OCI-M2 (cell line): ENCODE measurements around the gene MRPL27.
A peak's percentile ranks its signal among the peaks of the same experiment; 100 is the strongest.

Experiments used
- DNase-seq: peaks from one replicate; lab custom pipeline; 2025; ENCODE audit not compliant: unreplicated experiment; lab: John Stamatoyannopoulos, UW

Gene MRPL27

DNA sequence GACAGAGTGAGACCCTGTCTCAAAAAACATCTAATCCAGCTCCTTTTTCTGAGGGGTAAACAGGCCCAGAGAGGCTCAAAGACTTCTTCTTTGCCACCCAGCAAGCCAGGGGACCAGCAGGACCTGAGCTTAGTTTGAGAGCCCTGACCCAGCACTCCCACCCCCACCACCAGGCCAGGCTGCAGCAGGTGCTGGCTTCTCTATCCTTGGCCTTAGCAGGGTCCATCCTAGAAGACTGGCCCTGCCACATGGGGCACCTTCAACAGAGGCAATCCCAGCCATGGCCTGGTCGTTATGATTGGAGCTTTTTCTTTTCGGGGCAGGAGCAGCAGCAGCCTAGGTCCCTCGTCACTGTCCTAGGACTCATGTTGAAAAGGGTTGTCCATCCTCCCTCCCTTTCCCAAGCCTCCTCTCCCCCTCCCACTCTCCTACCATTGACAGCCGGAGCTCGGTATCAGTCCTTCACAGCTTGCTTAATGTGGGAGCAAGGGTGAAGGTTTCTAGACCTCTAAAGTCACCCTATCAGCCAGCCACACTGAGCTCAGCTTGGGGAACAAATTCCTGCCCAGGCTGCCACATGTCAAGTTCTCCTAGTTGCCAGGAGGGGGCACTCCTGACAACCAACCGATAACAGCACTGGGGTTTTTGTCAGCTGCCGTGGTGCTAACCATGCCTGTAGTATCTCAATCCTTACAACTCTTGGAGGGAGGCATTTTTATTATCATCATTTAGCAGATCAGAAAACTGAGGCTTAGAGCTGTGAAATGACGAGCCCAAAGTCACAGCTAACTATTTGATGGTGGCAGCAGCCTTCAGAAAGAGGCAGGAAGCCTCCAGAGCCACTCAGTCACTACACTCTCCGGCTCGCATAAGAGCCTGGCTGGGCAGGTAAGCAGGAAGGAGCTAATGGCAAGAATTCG is 11.2 kb downstream of the MRPL27 start:
- DNase-seq = peak; percentile 79

DNA sequence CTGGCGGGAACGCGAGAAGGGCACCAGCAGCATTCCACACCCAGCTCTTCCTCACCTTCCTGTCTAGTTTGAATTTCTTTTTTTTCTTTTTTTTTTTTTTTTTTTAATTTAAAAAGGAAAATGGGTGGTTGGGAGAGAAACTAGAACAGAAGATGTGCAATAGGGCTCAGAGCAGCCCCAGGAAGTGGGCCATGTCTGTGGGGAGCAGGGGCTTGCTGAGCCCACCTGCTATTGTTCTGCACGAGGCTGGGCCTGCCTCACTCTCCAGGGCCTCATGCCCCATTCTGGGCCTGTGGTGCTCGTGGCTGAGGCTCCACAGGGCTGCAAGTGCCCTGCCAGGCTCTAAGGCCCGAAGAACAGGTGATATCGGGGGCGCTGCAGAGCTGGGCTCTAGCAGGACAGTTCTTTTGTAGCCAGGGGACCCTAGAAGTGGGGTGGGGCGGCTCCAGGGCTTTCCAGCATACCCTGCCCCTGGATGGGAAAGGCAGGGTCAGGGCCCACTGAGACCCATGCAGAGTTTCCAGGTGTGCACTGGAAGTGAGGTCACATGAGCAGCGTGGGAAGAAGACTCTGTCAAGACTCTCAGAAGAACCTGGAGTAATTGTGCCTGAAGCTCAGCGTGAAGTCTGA is 12.4 kb downstream of the MRPL27 start:
- DNase-seq = no peak

DNA sequence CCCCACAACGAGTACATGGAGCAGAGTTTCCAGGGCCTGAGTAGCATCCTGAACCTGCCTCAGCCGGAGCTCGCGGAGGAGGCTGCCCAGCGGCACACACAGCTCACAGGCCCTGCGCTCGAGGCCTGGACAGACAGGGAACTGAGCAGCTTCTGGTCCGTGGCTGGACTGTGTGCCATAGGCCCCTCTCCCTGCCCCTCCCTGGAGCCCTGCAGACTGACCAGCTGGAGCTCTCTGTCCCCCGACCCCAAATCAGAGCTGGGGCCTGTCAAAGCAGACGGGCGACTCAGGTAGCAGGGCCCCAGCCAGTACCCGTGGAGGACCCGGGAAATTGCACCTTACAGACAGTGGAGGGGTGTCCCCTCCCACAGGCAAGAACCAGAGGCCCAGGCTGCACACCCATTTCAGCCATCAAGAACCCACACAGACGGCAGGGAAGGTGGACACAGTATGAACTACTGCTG is 13.0 kb downstream of the MRPL27 start:
- DNase-seq = no peak

DNA sequence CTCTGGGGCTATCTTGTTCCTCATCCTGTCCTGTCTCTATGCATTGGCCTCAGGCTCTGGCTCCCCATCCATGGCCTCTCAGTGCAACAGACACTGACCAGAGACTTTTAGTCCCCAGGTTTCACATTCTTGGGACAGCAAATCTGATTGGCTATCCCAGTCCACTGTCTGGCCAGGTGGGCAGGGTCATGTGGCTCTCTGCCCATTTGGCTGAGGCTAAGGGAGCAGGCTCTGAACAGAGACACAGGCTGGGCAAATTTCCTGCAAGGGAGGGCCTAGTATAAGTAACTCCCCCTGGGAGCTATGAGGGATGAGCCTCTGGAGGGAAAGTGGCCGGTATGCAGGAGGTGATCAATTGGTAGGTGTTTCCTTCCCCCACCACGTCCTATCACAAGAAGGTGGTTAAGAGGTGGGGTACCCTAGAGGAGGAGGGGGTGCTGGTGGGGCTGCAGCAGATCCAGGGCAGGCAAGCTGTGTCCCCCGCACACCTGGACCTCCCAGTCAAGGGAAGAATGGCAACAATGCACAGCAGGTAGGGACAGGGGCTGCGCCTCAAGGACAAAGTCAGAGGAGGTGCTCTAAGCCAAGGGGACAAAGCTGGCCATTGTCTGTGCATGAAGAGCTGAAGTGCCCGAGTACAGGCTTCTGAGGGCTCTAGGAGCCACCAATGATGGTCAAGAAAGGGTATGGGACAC is 13.8 kb downstream of the MRPL27 start:
- DNase-seq = no peak

DNA sequence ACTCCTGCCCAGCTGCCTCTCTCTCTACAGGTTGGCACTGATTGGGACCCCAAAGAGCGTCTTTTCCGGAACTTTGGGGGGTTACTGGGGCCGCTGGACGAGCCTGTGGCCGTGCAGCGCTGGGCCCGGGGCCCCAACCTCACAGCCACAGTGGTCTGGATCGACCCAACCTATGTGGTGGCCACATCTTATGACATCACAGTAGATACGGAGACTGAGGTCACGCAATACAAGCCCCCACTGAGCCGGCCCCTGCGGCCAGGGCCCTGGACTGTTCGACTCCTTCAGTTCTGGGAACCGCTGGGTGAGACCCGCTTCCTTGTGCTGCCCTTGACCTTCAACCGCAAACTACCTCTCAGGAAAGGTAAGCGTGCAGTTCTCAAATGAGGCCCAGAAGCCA is 14.8 kb downstream of the MRPL27 start:
- DNase-seq = no peak

DNA sequence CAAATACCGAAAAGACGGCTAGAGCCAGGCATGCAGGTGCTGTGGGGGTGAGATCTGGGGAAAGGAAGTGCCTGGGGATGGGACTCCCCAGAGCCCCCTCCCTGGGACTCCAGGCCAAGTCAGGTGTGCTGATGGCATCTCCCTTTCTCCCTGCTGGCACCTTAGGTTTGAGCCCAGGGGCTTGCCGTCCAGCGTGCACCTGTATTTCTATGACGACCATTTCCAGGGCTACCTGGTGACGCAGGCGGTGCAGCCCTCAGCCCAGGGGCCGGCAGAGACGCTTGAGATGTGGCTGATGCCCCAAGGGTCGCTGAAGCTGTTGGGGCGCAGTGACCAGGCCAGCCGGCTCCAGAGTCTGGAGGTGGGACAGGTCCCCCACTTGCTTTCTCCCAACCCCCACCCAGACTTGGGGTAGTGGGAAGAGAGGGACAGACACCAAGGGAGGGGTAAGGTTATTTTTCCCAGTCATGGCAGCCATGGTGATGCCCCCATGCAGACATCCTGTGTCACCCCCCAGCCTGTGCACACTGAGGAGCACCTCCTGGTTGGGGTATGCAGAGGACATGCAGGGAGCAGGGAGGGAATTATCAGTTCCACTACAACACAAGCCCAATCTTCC is 16.0 kb downstream of the MRPL27 start:
- DNase-seq = no peak

DNA sequence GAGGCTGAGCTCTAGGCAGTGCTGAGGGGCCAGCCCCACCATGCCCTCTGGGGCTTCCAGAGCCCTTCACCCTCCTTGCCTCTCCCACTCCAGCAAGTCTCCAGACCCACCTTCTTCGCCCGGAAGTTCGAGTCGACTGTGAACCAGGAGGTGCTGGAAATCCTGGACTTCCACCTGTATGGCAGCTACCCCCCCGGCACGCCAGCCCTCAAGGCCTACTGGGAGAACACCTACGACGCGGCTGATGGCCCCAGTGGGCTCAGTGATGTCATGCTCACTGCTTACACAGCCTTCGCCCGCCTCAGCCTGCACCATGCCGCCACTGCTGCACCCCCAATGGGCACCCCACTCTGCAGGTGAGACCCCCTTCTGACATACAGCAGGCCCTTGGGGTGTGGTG is 16.6 kb downstream of the MRPL27 start:
- DNase-seq = no peak

DNA sequence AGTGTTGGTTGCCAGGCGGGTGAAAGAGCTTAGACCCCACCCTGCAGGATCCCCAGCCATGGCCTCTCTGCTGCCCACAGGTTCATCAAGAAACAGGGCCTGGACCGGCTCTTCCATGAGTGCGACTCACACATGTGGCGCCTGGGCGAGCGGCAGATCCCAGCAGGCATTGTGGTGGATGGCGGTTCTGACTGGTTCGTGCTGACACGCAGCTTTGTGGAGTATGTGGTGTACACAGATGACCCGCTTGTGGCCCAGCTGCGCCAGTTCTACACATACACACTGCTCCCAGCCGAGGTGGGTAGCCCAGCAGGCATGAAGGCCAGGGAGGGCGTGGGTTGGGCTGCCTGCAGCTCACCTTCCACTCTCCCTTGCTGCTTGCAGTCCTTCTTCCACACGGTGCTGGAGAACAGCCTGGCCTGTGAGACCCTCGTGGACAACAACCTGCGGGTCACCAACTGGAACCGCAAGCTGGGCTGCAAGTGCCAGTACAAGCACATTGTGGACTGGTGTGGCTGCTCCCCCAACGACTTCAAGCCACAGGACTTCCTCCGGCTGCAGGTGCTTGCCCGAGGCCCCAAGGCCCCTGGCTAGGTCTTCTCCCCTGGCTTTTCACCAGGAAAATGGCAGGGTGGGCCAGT is 17.2 kb downstream of the MRPL27 start:
- DNase-seq = no peak

DNA sequence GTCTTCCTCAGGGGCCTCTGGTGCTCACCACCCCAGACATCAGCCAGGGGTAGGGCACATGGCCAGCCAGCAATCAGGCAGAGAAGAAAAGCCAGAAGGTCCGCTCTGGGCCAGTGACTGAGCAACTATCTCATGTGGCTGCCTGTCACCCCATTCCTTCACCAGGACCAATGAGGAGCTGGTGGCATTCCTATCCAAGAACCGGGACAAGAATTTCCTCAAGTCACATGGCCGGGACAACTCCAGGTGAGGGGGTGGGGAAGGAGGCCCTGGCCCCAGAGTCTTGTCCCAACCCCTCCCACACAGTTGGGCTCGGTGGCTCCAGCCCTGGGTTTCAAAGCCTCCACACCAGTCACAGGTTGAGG is 17.7 kb downstream of the MRPL27 start:
- DNase-seq = no peak

DNA sequence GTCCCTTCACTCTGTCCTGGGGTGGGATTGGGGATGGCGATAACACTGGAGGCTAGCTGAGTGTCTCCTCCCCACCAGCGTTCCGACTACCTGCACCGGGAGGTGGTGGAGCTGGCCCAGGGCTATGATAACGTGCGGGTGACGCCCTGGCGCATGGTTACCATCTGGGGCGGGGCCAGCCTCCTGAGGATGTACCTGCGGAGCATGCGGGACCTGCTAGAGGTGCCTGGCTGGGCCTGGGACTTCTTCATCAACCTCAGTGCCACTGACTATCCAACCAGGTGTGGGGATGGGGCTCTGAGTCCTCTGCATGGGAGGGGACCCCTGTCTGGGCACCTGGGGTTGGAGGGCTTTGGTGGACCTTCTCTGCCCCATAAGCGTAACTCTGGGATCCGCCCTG is 18.2 kb downstream of the MRPL27 start:
- DNase-seq = no peak

DNA sequence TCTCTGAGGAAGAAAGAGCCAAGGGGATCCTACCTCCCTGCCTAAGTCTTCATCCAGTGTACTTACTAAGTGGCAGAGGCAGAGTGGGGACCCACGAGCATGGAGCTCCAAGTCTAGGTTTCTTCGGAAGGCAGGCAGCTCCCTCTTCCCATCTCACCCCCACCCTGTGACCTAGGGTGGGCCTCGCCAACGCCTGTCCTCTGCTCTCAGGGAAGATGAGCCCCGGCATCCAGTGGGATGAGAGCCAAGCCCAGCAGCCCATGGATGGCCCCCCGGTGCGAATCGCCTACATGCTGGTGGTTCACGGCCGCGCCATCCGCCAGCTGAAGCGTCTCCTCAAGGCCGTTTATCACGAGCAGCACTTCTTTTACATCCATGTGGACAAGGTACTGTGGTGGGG is 18.8 kb downstream of the MRPL27 start:
- no peak for DNase-seq

DNA sequence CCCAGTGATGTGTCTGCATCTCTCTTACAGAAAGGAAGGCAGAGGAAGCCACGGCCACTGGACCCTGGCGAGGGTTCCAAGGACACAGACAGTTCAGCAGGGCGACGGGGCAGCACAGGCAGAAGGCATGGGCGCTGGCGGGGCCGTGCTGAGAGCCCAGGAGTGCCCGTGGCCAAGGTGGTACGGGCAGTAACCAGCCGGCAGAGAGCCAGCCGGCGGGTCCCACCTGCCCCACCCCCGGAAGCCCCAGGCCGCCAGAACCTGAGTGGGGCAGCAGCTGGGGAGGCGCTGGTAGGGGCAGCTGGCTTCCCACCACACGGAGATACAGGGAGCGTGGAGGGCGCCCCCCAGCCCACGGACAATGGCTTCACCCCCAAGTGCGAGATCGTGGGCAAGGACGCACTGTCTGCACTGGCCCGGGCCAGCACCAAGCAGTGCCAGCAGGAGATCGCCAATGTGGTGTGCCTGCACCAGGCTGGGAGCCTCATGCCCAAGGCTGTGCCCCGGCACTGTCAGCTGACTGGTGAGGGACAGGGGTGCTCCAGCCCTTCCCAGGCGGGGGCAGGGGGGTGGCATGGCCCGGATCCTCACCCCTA is 19.3 kb downstream of the MRPL27 start:
- no peak for DNase-seq

DNA sequence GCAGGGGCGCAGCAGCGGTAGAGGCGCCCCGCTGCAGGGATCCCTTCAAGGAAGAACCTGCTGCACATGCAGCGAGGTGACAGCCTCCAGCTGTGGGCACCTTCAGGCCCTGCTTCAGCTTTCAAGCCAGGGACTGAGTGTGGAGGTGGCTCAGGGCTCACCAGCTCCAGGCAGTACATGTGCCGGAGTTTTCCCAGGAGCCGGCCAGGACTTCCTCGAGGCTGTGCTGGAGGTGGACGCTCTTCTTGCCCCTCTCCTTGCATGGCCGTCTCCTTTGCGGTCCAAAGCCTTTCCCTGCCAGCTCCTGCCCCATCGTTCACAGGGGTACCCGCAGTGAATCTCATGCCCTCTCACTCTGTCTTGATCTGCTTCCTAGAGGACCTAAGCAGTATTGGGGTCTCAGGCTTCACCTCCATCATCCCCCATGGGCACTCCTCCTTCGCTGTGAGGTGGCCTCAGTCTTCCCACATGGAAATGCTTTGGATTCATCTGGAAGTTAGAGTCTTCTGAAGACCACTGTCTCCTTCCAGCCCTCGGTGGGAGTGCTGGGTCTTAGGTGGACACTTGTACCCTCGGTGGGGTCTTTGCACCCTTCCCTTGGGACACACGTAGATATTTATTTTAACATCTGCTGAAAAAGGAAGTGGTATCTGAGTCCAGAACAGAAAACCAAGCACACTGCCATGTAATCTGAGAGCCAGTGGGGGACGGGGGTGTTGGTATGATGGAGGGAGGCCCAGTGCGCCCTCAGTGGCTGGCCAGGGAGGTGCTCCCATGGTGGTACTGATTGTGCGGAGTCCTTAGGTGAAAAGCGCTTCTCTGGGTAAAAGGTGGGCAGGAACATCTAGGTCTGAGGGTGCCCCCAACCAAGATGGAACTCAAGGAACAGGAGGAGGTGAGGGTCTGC is 20.0 kb downstream of the MRPL27 start:
- DNase-seq = no peak

DNA sequence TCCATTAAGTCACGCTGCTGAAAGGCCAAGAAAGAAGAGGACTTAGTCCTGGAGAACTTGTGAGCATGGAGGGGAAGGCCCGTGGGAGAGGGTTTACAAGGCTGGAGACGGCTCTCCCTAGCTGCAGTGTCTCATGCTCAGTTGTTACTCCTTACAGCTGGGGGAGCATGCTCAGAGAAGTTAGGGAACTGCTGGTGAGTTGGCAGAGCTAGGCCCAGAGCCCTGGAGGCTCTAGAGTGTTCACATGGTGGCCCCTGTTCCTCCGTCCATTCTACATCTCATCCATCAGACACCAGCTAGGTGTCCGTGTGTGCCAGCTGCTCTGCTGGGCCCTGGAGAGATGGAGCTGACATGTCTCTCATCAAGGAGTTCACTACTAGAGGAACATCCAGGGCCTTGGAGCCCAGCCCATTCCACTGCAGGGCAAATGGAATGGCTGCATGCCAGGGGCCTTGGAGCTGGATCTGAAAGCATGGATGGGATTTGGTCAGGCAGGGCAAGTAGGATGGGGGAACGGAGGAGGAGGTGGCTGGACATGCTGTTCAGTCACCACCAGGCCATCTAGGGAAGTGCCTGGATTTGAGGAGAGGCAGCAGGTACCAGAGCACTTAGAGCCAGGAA is 20.8 kb downstream of the MRPL27 start:
- DNase-seq = no peak

DNA sequence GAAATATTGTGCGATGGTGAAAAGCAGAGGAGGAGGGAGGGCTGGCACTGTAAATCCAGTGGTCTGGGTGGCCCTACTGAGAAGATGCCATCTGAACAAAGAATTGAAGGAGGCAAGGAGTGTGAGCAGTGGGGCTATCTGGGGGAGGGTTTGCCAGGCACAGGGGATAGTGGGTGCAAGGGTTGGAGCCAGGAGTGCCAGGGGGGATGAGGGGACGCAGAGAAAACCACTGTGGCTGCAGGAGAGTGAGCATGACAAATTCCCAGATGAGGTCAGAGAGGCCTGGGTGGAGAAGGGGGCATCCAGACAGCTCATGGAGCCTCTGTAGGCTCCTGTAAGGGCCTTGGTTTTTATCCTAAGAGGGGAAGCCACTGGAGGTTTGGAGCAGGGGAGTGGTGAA is 22.3 kb downstream of the MRPL27 start:
- no peak for DNase-seq

DNA sequence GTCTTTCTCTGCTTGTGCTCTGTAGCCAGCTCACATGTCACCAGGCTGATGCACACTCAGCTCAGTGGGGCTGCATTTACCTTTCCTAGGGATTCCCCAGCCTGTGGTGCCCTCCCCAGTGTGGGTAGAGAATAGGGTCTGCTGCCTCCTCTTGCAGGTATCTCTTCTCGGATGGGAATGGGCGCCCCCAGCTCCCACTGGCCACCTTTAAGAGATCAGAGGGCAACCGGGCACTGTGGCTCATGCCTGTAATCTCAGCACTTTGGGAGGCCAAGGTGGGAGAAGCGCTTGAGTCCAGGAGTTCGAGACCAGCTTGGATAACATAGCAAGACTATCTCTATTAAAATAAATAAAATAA is 23.8 kb downstream of the MRPL27 start:
- DNase-seq = no peak

DNA sequence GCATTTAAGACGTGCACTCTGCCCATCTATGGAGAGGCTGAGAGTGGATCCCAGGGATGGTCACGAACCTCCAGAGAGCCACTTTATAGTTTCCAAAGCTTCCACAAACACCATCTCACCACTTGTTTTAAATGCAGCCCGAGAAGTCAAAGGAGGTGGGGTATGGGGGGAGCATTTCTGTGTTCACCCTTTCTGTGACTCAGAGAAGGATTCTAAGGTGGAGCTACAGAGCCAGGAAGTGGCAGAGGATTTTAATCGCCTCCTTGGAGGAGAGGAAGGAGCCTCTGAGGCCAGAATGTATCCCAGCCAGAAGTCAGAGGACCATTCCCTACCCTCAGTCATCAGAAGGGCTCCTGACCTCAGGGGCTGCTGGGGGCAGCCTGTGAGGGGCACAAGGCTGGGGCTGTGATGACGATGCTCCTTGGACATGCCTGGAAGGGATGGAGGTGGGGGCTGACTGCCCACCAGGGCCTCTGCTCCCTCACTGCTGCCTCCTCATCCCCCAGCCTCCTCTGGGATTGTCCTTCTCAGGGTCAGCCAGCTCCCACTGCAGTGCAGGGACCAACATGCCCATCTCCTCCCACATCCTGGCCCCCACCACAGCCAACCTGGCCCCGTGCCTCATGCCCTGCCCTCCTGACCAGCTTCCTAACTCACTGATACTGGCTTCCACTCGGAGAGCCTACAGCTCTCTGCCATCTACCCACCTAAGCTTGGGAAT is 24.3 kb downstream of the MRPL27 start:
- no peak for DNase-seq

DNA sequence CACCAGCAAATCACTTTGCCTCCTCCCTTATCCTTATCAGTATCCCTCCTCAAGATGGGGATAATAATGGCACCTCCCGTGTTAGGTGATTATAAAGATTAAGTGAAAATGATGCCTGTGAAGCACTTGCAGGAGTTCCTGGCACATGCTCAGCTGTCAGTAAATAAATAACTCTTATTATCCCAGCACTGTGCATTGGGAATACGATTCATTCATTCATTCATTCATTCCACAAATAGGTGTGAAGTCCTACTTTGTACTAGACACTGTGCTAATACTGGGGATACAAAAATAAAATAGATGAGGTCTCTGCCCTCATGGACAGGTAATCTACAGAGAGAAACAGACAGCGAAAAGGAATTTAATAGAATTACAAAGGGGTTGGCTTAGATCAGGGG is 25.1 kb downstream of the MRPL27 start:
- no peak for DNase-seq
